HG03575 (cell line): Measurements from ENCODE around the gene CNTFR.
A peak's percentile ranks its signal among the peaks of the same experiment; 100 is the strongest.
"Not testable (repeated sequence)": the region's sequence is repeated elsewhere in the genome, so short reads cannot be mapped to it uniquely, and the experiment has no call there.

Experiments used
- ATAC-seq: cut with Tn5 transposase; IDR thresholded peaks from one replicate; pipeline ENCODE4 v1.9.1; 2021; ENCODE audit not compliant: unreplicated experiment, insufficient number of reproducible peaks, low FRiP score; ENCODE audit errors: extremely low read depth

The CNTFR gene, protein sequence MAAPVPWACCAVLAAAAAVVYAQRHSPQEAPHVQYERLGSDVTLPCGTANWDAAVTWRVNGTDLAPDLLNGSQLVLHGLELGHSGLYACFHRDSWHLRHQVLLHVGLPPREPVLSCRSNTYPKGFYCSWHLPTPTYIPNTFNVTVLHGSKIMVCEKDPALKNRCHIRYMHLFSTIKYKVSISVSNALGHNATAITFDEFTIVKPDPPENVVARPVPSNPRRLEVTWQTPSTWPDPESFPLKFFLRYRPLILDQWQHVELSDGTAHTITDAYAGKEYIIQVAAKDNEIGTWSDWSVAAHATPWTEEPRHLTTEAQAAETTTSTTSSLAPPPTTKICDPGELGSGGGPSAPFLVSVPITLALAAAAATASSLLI

DNA sequence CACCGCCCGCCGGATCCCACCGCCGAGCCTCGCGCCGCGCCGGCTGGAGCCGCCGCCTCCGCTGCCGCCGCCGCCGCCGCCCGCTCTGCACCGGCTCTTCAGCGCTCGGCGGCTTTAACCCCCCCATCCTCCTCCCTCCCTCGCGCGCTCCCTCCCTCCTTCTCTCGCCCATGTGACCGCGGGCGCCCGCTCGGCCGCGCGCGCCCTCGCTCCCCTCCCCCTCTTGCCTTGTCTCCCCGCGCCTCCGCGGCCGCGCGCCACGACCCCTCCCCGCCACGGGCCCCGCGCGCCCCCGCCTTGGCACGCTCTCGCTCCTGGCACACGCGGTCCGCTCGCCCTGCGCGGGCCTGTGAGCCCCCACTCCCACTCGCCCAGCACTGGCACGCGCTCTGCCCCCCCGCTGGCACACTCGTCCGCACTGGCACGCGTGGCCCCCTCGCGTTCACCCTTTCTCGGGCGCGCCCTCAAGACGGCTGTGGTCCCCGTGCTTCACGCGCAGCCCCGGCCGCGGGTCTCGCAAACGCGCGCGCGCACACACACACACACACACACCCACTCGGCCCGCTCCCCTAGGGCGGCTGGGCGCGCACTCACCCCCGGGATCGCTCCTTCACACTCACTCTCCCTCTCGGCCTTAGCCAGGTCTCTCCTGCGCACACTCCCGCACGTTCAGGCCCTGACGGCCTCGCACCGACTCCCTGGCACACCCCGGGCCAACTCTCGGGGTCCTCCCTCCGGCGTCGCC is at the start of gene CNTFR:
Gene CNTFR, minus strand, starts transcription at position 89 of the 745 bp plus-strand sequence. CDS start 20,743 bp downstream, outside the sequence.
- no peak for ATAC-seq

DNA sequence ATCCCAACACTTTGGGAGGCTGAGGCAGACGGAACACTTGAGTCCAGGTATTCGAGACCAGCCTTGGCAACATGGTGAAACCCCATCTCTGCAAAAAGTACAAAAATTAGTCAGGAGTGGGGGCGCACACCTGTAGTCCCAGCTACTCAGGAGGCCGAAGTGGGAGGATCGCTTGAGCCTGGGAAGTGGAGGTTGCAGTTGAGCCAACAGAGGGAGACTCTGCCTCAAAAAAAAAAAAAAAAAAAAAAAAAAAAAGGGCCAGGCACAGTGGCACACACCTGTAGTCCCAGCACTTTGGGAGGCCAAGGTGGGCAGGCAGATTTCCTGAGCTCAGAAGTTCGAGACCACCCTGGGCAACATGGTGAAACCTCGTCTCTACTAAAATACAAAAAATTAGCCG is 49.8 kb upstream of the CNTFR start:
- not testable (repeated sequence) for ATAC-seq

DNA sequence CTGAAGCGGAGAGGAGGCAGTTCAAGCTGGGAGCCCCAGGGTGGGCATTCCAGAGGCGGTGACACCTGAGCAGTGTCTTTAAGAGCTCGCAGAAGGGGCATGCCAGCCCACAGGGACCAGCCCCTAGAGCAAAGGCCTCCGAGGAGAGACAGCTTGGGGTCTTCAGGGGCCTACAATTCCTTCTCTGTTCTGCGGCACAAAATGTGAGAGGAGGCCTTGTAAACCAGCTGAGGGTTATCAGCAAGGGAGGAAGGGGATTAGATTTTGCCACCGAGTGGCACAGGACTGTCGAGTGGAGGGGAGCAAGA is 48.6 kb upstream of the CNTFR start:
- ATAC-seq, result no peak

DNA sequence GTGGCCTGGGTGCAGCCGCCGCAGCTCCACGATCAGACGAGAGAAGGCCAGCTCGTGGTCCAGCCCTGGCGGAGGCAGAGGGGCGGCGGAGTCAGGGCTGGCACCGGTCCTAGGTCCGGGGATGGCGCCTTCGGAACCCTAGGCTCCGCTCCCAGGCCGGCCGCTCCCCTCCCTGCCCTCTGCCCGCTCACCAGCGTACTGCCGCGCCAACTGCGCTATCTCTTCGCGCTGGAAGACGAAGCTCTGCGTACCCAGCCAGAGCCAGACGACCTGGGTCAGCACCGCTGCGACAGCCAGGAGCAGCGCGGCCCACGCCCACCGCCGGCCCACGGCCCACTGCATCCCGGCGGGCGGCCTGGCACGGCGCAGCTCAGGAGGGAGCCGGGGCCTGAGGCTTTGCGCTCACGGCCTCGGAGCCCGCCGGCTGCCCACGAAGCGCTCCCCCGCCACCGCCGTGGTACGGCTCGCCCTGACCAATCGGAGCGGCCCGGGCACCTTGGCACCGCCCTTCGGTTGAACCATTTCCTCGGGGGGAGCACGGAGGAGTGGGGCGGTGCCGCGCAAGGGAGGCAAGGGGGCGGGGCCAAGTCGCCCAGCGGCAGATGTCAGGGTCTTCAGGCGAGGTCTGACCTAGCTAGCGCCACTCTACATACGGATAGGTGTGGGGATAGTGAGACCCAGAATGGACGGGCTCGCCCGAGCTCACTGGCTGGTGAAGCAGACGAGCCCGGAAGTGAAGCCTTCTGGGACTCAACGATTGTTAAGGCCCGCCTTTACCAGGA is 48.0 kb upstream of the CNTFR start, which contains the start of gene SIGMAR1:
Gene SIGMAR1, minus strand, starts transcription at position 432 of the 782 bp plus-strand sequence. Its CDS starts 90 bp downstream, at position 342.
- ATAC-seq, result peak; percentile 56

DNA sequence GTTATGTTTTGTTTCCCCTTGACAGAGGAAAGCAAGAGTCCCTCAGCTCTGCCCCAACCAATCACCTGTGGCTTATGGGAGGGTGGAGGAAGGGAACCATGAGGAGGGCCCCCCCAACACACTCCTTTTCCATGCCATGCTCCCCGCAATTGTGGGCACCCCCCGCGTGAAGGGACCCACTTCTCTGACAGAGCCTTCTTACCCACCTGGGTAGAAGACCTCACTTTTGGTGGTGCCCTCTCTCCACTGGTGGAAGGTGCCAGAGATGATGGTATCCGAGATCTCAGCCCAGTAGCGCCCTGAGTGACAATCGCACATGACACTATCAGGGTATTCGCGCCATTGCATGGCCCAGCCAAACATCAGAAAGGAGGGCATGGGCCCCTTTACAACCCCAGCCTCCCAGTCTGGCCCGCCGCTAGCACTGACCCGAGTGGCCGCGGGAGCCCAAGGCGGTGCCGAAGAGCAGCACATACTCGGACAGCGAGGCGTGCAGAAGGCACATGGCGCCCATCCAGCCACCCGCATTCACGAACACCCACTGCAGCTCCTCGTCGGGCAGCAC is 47.3 kb upstream of the CNTFR start:
- ATAC-seq, result no peak

DNA sequence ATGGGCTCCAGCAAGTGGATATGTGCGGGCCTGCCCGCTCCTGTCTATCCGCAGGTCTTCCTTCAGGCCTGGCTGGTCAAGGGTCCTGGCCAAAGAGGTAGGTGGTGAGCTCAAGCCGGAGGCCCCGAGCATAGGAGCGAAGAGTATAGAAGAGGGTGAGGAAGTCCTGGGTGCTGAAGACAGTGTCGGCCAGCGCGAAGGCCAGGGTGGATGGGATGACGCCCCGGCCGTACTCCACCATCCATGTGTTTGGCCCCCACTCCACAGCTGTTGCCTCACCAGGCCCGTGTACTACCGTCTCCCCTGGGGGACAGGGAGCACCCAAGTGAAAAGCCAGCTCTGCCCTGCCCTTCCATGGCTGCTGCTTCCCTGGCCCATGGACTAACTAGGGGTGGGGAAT is 46.0 kb upstream of the CNTFR start:
- no peak for ATAC-seq

DNA sequence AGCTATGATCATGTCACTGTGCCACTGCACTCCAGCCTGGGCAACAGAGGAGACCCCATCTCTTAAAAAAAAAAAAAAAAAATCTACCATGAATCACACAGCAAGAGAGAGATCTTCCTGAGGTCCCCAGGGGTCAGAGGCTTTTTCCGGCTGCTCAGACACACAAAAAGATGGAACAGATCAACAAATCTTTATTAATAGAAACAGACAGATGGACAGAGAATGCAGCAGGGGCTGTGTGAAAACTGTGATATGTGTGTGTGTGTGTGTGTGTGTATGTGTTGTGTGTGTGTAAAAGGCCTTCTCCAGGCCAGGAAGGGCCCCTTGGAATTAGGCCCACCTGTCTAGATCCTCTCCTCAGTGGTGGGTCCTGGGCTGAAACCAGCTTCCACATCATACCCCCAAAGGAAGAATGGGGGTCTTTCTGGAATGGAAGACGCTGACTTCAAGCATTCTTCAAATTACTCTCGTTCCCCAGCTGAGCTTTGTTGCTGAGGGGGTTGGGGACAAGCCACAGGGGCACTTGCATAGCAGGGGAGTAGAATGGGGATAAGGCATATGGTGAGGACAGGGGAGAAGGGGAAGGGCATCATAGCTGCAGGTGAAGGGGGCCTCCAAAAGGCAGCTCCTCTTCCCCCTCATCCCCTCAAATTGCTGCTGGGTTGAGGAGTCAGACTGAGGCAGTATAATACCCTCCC is 45.2 kb upstream of the CNTFR start:
- ATAC-seq, result no peak

DNA sequence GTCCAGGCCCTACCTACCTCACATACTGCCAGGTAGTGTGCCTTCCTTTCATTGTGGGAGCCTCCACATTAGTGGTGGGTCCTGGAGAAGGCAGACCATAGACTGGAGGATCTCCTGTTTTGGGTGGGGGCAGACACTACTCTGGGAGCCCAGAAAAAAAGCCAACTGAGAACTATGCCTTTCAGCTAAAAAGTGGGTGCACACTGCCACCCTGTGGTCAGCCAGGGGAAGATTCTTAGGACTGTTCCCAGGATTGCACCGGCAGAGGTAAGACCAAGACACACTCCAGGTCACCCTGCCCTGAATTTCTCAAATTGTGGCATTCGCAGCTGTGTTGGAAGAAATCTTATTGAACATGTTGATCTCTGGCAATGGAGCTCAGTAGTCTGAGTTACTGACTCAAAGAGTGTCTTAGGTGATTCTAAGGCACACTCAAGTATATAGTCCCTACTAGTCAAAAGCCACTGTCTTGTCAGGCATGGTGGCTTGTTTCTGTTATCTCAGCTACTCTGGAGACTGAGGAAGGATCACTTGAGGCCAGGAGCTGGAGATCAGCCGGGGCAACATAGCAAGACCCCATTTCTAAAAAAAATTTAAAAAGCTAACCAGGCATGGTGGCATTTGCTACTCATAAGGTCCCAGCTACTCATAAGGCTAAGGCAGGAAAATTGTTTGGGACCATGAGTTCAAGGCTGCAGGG is 44.5 kb upstream of the CNTFR start:
- no peak for ATAC-seq

DNA sequence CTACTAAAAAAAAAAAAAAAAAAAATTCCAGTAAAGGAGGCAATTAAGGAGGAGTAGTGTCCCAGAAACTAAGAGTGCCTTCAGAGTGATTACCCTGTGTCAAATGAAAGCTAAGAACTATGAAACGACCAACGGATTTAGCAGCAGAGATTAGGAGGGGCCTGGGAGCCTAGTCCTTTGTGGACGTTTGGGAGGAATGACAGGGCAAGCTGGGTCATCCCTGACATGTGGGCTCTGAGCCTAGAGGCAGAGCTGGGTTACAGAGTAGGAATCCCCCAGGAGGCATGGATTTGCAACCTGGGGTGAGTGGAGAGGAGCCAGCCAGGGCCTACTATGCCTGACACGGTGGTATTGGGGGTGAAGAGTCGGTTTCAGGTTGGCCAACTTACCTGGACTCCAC is 43.6 kb upstream of the CNTFR start:
- no peak for ATAC-seq

DNA sequence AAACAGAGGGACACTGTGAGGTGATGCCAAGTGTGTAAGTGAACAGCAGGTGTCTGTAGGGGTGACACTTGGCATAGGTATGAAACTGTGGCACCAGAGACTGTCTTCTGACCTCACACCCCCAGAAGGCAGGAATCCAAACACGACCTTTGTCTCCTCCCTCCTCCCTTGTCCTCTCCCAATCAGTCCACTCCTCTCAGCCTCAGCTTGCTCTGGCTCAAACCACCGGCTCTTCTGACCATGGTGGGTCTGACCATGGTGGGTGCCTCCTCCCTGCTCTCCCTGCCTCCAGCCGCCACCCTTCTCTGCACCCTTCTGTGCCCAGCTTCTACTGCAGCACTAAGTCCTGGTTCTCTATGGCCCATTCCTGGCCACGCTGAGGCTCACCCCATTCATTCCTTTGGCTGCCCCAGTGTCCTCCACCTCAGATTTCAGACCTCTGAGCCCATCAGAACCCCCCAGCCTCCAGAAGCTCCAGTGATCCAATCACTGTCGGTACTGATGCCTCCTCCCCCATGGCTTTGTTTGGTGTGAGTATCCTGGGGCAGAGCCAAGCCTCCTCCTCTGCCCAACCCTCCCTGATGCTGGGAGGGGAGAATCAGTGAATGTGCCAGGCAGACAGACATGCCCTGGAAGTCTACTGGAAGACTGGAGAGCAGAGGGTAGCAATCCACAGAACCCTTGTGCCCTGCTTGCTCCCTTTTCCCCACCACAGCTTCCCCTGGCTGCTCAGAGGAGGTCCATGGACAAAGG is 41.1 kb upstream of the CNTFR start:
- ATAC-seq, result no peak

DNA sequence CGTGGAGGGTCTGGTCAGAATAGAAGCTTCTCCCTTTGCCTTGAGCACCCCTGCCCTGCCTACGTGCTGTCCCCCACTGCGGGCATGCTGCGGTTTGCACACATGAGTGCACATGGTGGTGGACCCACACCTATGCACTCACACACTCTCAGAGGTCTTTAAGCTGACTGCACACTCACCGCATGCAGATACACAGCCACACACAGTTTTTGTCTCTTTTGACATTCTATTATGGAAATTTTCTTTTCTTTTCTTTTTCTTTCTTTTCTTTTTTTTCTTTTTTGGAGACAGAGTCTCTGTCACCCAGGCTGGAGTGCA is 39.9 kb upstream of the CNTFR start:
- no peak for ATAC-seq

DNA sequence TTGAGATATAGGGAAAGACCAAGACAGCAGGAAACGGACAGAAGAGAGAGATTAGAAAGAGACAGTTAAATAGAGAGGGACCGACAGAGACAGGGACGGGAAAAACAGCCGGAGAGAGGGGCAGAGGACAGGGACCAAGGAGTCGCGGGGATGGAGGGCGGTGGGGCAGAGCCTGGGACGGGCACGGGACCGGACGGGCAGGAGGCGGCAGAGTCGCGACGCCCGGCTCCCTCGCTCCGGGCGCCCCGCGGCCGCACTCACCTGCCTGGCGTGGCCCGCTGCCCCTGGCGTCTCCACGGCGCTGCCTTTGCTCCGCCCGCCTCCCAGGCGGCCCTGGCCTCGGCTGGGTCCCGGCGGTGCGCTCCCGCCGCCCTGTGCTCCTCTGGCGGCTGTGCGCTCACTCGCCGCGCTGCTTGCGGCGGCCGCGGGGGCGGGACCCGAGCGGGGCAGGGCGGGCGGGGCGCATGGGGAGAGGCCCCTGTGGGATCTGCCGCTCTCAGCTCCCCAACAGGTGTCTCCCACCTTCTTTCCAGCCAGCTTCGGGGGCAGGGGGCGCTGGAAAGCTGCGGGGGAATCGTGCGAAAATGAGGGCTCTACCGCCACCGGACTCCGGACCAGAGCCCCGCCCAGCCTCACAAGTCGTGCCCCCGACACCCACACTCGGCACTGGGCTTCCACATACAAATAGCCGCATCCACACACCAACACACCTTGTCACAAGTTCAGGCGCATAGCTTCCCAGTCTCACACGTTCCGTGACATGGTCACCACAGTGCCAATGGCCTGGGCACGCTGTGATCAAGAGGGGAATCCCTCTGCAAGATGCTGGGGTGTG is 39.3 kb upstream of the CNTFR start, which contains the start of gene ARID3C:
Gene ARID3C, minus strand, starts transcription at position 411 of the 835 bp plus-strand sequence. CDS start 1,052 bp downstream, outside the sequence.
- ATAC-seq, result no peak

DNA sequence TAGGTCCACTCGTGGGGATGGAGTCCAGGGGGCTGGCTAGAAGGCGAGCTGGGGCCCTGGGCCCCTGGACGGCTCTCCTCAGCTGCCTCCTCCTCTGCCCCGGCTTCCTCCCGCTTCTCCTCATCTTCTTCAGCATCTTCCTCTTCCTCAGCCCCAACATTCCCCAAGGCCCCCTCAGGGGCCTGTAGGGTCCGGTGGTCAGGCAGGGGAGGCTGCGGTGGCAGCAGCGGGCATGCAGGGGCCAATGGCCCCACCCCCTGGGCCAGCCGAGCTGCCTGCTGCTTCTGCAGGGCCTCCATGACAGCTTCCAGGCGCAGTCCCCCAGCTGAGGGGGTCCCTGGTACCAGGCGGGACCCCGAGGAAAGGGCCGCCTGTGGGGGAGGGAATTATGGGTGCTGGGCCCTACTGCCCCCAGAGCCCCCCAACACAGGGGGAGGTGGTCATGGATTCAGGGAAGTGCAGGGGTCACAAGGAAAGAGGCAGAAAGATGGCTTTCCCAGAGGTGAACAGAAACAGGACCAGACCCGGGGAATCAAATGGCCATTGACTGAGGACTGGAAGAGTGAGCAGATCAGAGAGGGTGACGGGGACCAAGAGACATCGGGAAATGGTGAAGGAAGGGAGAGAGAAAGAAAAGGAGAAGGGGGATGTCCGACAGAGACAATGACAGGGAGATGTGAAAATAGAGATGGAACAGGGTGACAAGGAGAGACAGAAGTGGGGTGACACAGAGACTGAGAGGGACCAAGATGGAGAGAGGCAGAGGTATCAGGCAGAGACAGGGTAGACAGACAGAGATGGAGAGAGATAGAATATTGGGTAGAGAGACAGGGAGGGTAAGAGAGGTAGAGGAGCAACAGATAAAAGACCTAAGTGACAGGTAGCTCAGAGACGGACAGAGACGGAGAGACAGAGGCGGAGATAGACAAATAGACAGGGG is 38.5 kb upstream of the CNTFR start:
- ATAC-seq, result no peak

DNA sequence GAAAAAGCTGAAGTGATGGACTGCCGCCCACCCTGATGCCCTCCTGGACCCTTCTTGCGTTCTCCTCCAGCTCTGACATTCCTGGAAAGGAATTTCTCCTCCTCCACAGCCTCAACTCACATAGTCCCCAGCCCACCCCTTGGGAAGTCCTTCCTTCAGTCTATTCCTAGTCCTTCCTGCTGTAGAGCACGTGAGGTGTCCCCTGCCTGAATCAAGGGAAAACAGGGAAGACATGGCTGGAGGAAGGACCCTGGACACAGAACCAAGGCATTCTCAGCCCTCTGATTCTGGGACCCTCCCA is 35.6 kb upstream of the CNTFR start:
- ATAC-seq, result no peak

DNA sequence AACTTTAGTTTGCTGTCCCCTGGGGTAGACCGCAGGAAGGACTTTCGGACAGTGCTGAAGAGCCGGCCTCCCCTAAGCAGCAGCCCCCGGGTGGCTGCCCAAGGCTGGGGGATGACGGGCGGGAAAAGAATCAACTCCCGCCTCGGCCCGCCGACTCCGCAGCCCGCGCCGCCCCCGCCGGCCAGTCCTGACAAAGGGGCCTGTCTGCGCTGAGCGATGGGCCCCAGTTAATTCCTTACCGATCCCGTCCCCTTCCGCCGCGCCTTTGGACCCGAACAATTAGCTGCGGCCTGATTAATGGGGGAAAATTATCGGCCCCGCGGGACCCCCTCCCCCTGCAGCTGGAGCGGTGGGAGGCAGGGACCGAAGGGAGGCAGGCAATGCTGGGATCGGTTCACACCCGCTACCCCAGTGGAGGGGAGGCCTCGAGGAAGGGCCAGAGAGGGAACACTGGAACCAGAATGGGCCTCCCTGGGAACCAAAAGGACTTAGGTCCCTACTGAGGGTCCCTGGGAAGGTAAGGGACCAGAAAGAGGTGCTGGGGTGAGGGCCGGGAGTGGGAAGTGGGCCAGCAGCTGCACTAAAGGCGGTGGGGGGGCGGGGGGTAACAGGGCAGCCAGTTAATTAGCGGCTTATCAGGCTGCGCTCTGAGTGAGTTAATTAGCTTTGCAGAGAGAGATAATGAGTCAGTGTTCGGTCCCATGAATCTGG is 35.1 kb upstream of the CNTFR start:
- ATAC-seq, result no peak
